Endothelial cell (in vitro differentiated cells): ENCODE results near the gene PAM. TPM values are rescaled to one million over a fixed set of nuclear protein-coding genes. Genes with fewer than 3 reads are reported as not detected.

Experiments used
- DNase-seq: peaks from one replicate; pipeline ENCODE4 v3.0.0; 2021; ENCODE audit warnings: low spot score
- H3K27ac Mint-ChIP-seq: one replicate; pipeline ENCODE4 v1.8.0; 2021; ENCODE audit warnings: mixed read lengths, inconsistent platforms; ENCODE audit not compliant: unreplicated experiment
- H3K27me3 Mint-ChIP-seq: one replicate; pipeline ENCODE4 v1.8.0; 2021; ENCODE audit warnings: mild to moderate bottlenecking, moderate library complexity, mixed read lengths, inconsistent platforms; ENCODE audit not compliant: unreplicated experiment
- H3K36me3 Mint-ChIP-seq: one replicate; pipeline ENCODE4 v1.8.0; 2021; ENCODE audit warnings: mild to moderate bottlenecking, low read depth, mixed read lengths, inconsistent platforms; ENCODE audit not compliant: unreplicated experiment
- H3K4me1 Mint-ChIP-seq: one replicate; pipeline ENCODE4 v1.8.0; 2021; ENCODE audit warnings: mild to moderate bottlenecking, mixed read lengths, inconsistent platforms; ENCODE audit not compliant: unreplicated experiment
- H3K4me3 Mint-ChIP-seq: one replicate; pipeline ENCODE4 v1.8.0; 2021; ENCODE audit warnings: mild to moderate bottlenecking, mixed read lengths, inconsistent platforms; ENCODE audit not compliant: unreplicated experiment
- H3K9me3 Mint-ChIP-seq: one replicate; pipeline ENCODE4 v1.8.0; 2021; ENCODE audit warnings: mixed read lengths, inconsistent platforms; ENCODE audit not compliant: unreplicated experiment
- total RNA-seq: library from RNA; stranded (reverse); fragmentation: NEBNext Ultra II Directional; extraction: Animal tissue kit (Norgen Biotek cat#: 25700); gene quantifications from one replicate; pipeline ENCODE4 v1.2.1, GENCODE V29; 2021; ENCODE audit not compliant: unreplicated experiment
- TF ChIP-seq, protein P1 (sequence below): fragments of 200-600 bp; sonication (generic); IDR thresholded peaks from one replicate; pipeline ENCODE4 v1.5.0; 2021; ENCODE audit warnings: antibody characterized with exemption; ENCODE audit not compliant: unreplicated experiment

The PAM gene
- total RNA-seq, 1 donor from 2014 or later = 255 TPM

DNA sequence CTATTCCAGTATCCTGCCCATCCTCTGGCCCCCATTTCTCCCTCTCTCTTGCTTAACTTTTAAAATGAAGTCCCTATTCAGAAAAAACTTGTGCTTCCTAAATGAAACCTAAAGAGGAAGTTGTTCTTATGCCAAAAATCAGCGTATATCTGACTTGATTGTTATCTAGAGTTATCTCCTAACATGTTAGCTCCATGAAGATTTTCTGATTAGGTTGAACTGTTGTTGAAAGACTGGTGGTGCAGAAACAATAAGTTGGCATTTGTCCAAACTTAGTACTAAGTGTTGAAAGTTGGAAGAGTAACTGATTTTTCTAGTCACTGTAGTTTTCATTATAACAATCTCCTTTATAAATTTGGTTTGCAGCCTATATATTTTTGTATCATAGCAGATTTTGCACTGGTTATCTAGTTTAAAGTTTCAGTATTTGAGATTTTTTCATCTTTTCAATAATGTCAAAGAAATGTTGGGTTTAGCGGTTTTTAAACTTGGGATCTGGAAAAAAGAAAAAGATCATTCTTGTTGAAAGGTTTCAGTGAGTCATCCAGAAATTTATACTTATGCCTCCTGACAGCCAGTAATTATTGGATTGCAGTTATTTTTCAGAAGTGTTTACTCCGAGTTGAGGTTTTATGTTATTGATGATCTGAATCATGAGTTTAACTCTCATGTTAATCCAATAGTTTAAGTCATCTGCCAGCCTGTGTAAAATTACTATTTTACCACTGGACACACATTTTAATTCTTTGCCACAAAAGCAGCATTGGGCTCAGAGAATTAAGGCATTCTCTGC is 60.6 kb downstream of the PAM start:
- TF ChIP-seq, protein P1, sequence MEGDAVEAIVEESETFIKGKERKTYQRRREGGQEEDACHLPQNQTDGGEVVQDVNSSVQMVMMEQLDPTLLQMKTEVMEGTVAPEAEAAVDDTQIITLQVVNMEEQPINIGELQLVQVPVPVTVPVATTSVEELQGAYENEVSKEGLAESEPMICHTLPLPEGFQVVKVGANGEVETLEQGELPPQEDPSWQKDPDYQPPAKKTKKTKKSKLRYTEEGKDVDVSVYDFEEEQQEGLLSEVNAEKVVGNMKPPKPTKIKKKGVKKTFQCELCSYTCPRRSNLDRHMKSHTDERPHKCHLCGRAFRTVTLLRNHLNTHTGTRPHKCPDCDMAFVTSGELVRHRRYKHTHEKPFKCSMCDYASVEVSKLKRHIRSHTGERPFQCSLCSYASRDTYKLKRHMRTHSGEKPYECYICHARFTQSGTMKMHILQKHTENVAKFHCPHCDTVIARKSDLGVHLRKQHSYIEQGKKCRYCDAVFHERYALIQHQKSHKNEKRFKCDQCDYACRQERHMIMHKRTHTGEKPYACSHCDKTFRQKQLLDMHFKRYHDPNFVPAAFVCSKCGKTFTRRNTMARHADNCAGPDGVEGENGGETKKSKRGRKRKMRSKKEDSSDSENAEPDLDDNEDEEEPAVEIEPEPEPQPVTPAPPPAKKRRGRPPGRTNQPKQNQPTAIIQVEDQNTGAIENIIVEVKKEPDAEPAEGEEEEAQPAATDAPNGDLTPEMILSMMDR = no peak
- no peak for DNase-seq
- Mint-ChIP-seq H3K27ac (no peak overlapping the region), H3K27me3 (no peaks in the 10 kb centered on the region), H3K9me3 (no peaks in the 10 kb centered on the region), H3K36me3 (no peaks in the 10 kb centered on the region), H3K4me1 (peaks cover 12% of the 10 kb centered on the region), H3K4me3 (no peak overlapping the region)

DNA sequence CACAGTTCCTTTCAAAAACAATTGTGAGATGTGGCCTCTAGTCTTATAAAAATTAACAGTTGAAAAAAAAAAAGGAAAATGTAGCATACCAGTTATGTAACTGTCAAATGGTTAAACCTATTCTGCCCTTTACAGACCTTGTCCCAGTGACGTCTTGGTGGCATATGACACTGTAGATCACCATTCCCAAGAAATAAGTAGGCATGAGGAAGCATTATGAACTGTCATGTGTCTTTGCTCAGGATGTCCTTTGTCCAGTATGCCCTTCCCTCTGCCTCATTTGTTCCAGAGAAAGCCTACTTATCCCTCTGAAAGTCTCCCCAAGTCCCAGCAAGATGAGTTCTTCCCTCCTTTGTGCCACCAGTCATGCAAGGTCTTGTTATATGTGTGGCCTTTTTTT is 63.2 kb downstream of the PAM start:
- Mint-ChIP-seq H3K27ac (no peak overlapping the region), H3K4me1 (peaks cover 12% of the 10 kb centered on the region), H3K36me3 (no peaks in the 10 kb centered on the region), H3K27me3 (no peaks in the 10 kb centered on the region), H3K4me3 (no peak overlapping the region), H3K9me3 (no peaks in the 10 kb centered on the region)
- TF ChIP-seq, protein P1 = no peak
- DNase-seq = no peak

DNA sequence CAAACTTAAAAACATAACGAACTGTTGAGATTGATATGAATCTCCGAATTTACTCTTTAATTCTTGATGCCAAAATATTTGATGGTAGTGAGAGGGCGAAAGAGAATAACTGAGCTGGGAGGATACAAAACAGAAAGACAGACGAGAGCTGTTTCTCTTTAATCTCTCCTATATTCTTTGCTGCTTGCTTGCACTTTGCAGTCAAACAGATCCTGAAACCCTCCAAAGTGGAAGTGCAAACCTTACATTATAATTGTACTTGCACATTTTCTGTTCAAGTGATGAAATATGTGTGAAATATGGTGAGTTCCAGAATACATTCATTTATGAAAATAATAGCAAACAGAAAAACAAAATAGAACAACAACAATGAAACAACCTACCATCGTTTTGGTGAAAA is 63.8 kb downstream of the PAM start:
- H3K4me3 Mint-ChIP-seq = no peak overlapping the region
- no peaks in the 10 kb centered on the region for H3K9me3 Mint-ChIP-seq
- no peak overlapping the region for H3K27ac Mint-ChIP-seq
- no peaks in the 10 kb centered on the region for H3K27me3 Mint-ChIP-seq
- H3K4me1 Mint-ChIP-seq = peaks cover 12% of the 10 kb centered on the region
- DNase-seq = no peak
- H3K36me3 Mint-ChIP-seq = no peaks in the 10 kb centered on the region
- TF ChIP-seq, protein P1 = no peak

DNA sequence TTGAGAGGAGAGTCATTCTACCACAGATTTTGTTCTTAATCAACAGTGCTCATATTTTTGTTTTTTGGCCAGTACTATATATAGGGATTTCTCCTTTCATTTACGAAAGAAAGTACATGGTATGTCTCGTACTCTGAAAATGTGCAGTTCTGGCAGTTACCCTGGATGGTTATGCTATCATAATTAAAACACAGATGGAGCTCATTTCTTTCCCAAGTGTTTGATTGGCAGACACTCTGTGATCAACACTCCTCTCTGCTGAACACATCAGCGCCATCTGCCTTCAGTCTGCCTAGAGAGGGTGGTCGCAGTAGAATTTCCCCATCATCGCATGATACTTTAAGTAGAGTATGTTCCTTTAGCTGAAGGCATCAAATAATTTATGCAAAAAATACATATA is 64.5 kb downstream of the PAM start:
- H3K9me3 Mint-ChIP-seq = no peaks in the 10 kb centered on the region
- H3K27ac Mint-ChIP-seq = no peak overlapping the region
- no peaks in the 10 kb centered on the region for H3K27me3 Mint-ChIP-seq
- H3K4me3 Mint-ChIP-seq = no peak overlapping the region
- peaks cover 12% of the 10 kb centered on the region for H3K4me1 Mint-ChIP-seq
- no peak for DNase-seq
- TF ChIP-seq, protein P1 = no peak
- H3K36me3 Mint-ChIP-seq = no peaks in the 10 kb centered on the region

DNA sequence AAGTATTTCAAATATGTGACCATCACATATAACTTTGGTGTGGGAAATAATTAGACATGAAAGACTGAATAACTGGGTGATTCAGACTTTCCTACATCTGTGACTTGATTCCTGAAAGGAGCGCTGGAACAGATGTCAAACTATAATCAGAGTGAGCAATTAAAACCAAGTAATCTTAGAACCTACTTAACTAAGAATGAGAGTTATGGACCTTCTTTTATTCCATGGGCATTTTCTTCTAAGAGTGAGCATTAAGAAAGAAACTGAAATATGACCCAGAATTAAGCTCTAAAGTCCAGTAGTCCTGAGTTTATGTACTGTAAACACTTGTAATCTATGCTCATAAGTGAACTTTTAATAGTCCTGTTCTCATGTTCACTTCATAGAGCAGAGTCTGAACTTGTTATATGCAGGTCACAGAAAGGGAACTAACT is 68.4 kb downstream of the PAM start:
- no peaks in the 10 kb centered on the region for H3K4me1 Mint-ChIP-seq
- TF ChIP-seq, protein P1 = no peak
- H3K27ac Mint-ChIP-seq = no peak overlapping the region
- no peaks in the 10 kb centered on the region for H3K9me3 Mint-ChIP-seq
- no peak overlapping the region for H3K4me3 Mint-ChIP-seq
- H3K36me3 Mint-ChIP-seq = no peaks in the 10 kb centered on the region
- DNase-seq = no peak
- H3K27me3 Mint-ChIP-seq = no peaks in the 10 kb centered on the region
